Esophagus muscularis mucosa (tissue), 4 donors: Measurements from ENCODE around the gene MOG. TPM values are rescaled to one million over a fixed set of nuclear protein-coding genes. Genes with fewer than 3 reads are reported as not detected.
A peak's percentile ranks its signal among the peaks of the same experiment; 100 is the strongest.

Source experiments
- DNase-seq: peaks from one replicate; pipeline ENCODE4 v3.0.0-alpha.2; 2017; ENCODE audit errors: extremely low spot score
- H3K27ac ChIP-seq, 4 donors: fragments of 200-600 bp; sonication (generic); replicated peaks in 1 of 4; 1 replicate in 3 of 4; 2 replicates in 1 of 4; pipeline ENCODE4 v1.5.1; 2016 to 2019; ENCODE audit warnings: mild to moderate bottlenecking in 1 of 4
- H3K27me3 ChIP-seq, 4 donors: fragments of 200-600 bp; sonication (generic); one replicate each; pipeline versions ENCODE4 v1.5.1 to v1.6.0; 2016 to 2019
- H3K36me3 ChIP-seq, 4 donors: fragments of 200-600 bp; sonication (generic); one replicate each; pipeline ENCODE4 v1.5.1; 2016 to 2019
- H3K4me1 ChIP-seq, 4 donors: fragments of 200-600 bp; sonication (generic); one replicate each; pipeline ENCODE4 v1.5.1; 2016 to 2019
- H3K4me3 ChIP-seq, 4 donors: fragments of 200-600 bp; sonication (generic); 1 replicate in 2 of 4; 2 replicates in 2 of 4; pipeline ENCODE4 v1.5.1; 2016 to 2019; ENCODE audit warnings: mild to moderate bottlenecking in 4 of 4, moderate library complexity in 1 of 4
- H3K9me3 ChIP-seq, 4 donors: fragments of 200-600 bp; sonication (generic); 1 replicate in 3 of 4; 2 replicates in 1 of 4; pipeline ENCODE4 v1.5.1; 2016 to 2019
- EP300 ChIP-seq: sonication (generic); formaldehyde crosslinking; IDR thresholded peaks from one replicate; pipeline ENCODE4 v1.6.1; 2017; ENCODE audit warnings: antibody characterized with exemption
- POLR2A ChIP-seq: fragments of 450-650 bp; IDR thresholded peaks from one replicate; pipeline ENCODE4 v1.6.1; 2017; ENCODE audit warnings: antibody characterized with exemption, moderate library complexity, mild to moderate bottlenecking, low read depth
- POLR2AphosphoS5 ChIP-seq, 2 donors: sonication (generic); formaldehyde crosslinking; IDR thresholded peaks; one replicate each; pipeline ENCODE4 v1.6.1; 2017; ENCODE audit warnings: antibody characterized with exemption in 2 of 2
- WGBS: methylation state at CpG from one replicate; pipeline ENCODE4 v1.1.5; 2018; 5-methylcytosine and 5-hydroxymethylcytosine counted together
- intact Hi-C: fragments of 100-400 bp; cut with DNase I; formaldehyde crosslinking; loops from one replicate; pipeline ENCODE4 v1.15.1; 2023
- total RNA-seq, 4 donors: library from RNA; depleted of rRNA; stranded (reverse); fragments of >200 nt; gene quantifications; one replicate each; pipeline versions ENCODE4 v1.1.0 to v1.2.1, GENCODE V29; 2016
- TF ChIP-seq, protein P1 (sequence below), 3 experiments: fragments of 200-600 bp in 2 of 3; fragments of 450-650 bp in 1 of 3; sonication (generic) in 2 of 3; IDR thresholded peaks; one replicate each; pipeline ENCODE4 v1.5.1; 2017 to 2019; ENCODE audit warnings: antibody characterized with exemption in 3 of 3, mild to moderate bottlenecking in 2 of 3, moderate library complexity in 1 of 3

The MOG gene
- not detected for total RNA-seq

- 66% methylated on average over 3 of the region's 4 CpGs for WGBS
- H3K4me1 ChIP-seq: peaks cover 21 to 35% (median 31%) of the 10 kb centered on the region in 4 donors
- H3K36me3 ChIP-seq: no peaks in the 10 kb centered on the region
- TF ChIP-seq POLR2A (no peak), POLR2AphosphoS5 (IDR thresholded peaks at IDR 0.05) (no peak), EP300 (no peak)
- TF ChIP-seq, protein P1, sequence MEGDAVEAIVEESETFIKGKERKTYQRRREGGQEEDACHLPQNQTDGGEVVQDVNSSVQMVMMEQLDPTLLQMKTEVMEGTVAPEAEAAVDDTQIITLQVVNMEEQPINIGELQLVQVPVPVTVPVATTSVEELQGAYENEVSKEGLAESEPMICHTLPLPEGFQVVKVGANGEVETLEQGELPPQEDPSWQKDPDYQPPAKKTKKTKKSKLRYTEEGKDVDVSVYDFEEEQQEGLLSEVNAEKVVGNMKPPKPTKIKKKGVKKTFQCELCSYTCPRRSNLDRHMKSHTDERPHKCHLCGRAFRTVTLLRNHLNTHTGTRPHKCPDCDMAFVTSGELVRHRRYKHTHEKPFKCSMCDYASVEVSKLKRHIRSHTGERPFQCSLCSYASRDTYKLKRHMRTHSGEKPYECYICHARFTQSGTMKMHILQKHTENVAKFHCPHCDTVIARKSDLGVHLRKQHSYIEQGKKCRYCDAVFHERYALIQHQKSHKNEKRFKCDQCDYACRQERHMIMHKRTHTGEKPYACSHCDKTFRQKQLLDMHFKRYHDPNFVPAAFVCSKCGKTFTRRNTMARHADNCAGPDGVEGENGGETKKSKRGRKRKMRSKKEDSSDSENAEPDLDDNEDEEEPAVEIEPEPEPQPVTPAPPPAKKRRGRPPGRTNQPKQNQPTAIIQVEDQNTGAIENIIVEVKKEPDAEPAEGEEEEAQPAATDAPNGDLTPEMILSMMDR (IDR thresholded peaks at IDR 0.05): no peak
- no peak within 1 kb of the TSS for H3K4me3 ChIP-seq
- H3K27ac ChIP-seq: peak within 1 kb of the TSS; percentile 13 to 67 (median 43)
- no peaks in the 10 kb centered on the region for H3K9me3 ChIP-seq
- DNase-seq: no peak
- peaks cover 0 to under 1% (median 0%) of the 10 kb centered on the region in 4 donors for H3K27me3 ChIP-seq
- intact Hi-C loops: loop anchor here (10.0 kb wide), 1 partner anchor 68 kb away; the partner anchor contains the start of gene HLA-F
Observed at GRCh38 chr6:29656798-29657197, at the start of gene MOG. MOG (plus strand) TSS chr6:29657092; CDS start chr6:29657210, 118 bp downstream.

GRCh38 chr6:29608131-29608530 lies 48.8 kb upstream of the MOG start:
- no peak overlapping the region for H3K4me3 ChIP-seq
- no peak for DNase-seq

DNA sequence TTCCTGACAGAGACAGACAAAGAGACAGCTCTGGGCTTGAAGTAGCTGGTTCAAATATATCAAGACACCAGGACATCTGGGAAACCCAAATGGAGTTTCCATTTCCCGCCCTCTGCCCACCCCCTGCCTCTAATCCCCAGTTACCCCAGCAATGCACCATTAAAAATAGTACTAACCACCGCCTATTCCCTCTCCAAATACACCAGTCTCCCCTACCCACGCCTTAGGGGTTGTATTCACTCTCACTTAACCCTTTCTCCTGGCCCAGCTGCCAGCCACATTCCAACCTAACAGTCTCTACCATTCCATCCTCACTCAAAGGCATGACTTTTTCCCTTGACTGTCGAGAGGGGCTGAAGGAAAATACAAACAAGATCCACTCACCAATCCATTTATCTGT lies 46.4 kb upstream of the MOG start:
- peaks cover 53 to 99% (median 93%) of the 10 kb centered on the region in 4 donors for H3K36me3 ChIP-seq
- H3K27me3 ChIP-seq: no peaks in the 10 kb centered on the region
- no peak overlapping the region for H3K27ac ChIP-seq
- H3K4me1 ChIP-seq: peaks cover 0 to 3% (median 0%) of the 10 kb centered on the region in 4 donors
- WGBS: 91% methylated on average over 4 of the region's 4 CpGs
- H3K4me3 ChIP-seq: no peak overlapping the region
- TF ChIP-seq EP300: no peak
- TF ChIP-seq POLR2A: no peak
- no peak for TF ChIP-seq POLR2AphosphoS5 (IDR thresholded peaks at IDR 0.05)
- TF ChIP-seq, protein P1 (IDR thresholded peaks at IDR 0.05): no peak
- H3K9me3 ChIP-seq: no peaks in the 10 kb centered on the region
- no peak for DNase-seq
- intact Hi-C loops: no loop called here

More at GRCh38 chr6:29608131-29608530, 48.8 kb upstream of the MOG start:
- intact Hi-C loops: no loop called here
- Histone ChIP-seq H3K27me3 (no peaks in the 10 kb centered on the region), H3K4me1 (peaks cover 0 to 3% (median 0%) of the 10 kb centered on the region in 4 donors), H3K9me3 (no peaks in the 10 kb centered on the region), H3K36me3 (peaks cover 62 to 100% (median 99%) of the 10 kb centered on the region in 4 donors), H3K27ac (no peak overlapping the region)
- TF ChIP-seq, protein P1 (IDR thresholded peaks at IDR 0.05): no peak
- no peak for TF ChIP-seq EP300
- TF ChIP-seq POLR2AphosphoS5 (IDR thresholded peaks at IDR 0.05): no peak
- TF ChIP-seq POLR2A: no peak

DNA sequence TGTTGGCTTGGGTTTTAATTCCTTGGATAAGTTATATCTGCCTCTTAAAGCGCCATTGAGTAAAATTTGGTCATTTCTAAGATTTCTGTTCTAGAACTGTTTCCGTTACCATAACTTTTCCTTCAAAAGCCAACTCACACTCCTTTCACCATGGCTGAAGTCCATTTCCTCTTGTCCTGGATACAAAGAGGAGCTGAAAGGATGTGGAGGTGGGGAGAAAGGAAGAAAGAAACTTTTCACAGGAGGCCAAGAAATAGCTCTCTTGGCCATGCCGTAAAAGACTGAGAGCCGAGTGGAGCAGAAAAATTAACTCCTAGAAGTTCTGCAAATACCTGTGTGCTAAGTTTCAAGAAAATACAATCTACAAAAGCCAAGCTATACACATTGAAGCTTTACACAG lies 45.5 kb upstream of the MOG start:
- intact Hi-C loops: no loop called here
- no peaks in the 10 kb centered on the region for H3K9me3 ChIP-seq
- TF ChIP-seq, protein P1 (IDR thresholded peaks at IDR 0.05): no peak
- no peak for TF ChIP-seq POLR2AphosphoS5 (IDR thresholded peaks at IDR 0.05)
- no peak for TF ChIP-seq EP300
- TF ChIP-seq POLR2A: no peak
- 85% methylated on average over 4 of the region's 4 CpGs for WGBS
- H3K4me1 ChIP-seq: peaks cover 0 to 3% (median 0%) of the 10 kb centered on the region in 4 donors
- H3K36me3 ChIP-seq: peaks cover 50 to 98% (median 93%) of the 10 kb centered on the region in 4 donors
- no peak for DNase-seq
- no peak overlapping the region for H3K27ac ChIP-seq
- H3K4me3 ChIP-seq: no peak overlapping the region
- no peaks in the 10 kb centered on the region for H3K27me3 ChIP-seq
